DMS53 (cell line): ENCODE results near the gene ARHGAP28.

ENCODE experiments used
- DNase-seq: peaks from one replicate; lab custom pipeline; 2025; lab: John Stamatoyannopoulos, UW

Gene ARHGAP28

GRCh38 chr18:6729247-6730091 is at the start of gene ARHGAP28:
Gene ARHGAP28, plus strand, starts transcription at chr18:6729716. Its CDS starts 106 bp downstream, at chr18:6729822.
- peak; percentile 98 for DNase-seq

GRCh38 chr18:6681331-6681875 is 48.1 kb upstream of the ARHGAP28 start:
- no peak for DNase-seq

- peak; percentile 54 for DNase-seq
Measured at GRCh38 chr18:6682437-6683111, 46.9 kb upstream of the ARHGAP28 start.

- peak; percentile 70 for DNase-seq
Measured at GRCh38 chr18:6683112-6683876, 46.2 kb upstream of the ARHGAP28 start.

- DNase-seq, result no peak
Measured at GRCh38 chr18:6687676-6688075, 41.8 kb upstream of the ARHGAP28 start.

GRCh38 chr18:6708890-6709289 is 20.6 kb upstream of the ARHGAP28 start:
- no peak for DNase-seq

GRCh38 chr18:6711467-6711866 is 18.0 kb upstream of the ARHGAP28 start:
- no peak for DNase-seq

GRCh38 chr18:6712401-6712800 is 17.1 kb upstream of the ARHGAP28 start:
- peak; percentile 36 for DNase-seq

GRCh38 chr18:6714010-6714409 is 15.5 kb upstream of the ARHGAP28 start:
- DNase-seq, result no peak

GRCh38 chr18:6718267-6718666 is 11.2 kb upstream of the ARHGAP28 start:
- DNase-seq, result no peak

- DNase-seq, result no peak
Measured at GRCh38 chr18:6719098-6719846, 10.2 kb upstream of the ARHGAP28 start.

- DNase-seq, result no peak
Measured at GRCh38 chr18:6719910-6720683, 9.4 kb upstream of the ARHGAP28 start.

GRCh38 chr18:6721755-6722154 is 7.8 kb upstream of the ARHGAP28 start:
- DNase-seq, result no peak

- no peak for DNase-seq
Measured at GRCh38 chr18:6722690-6723089, 6.8 kb upstream of the ARHGAP28 start.

GRCh38 chr18:6724331-6724730 is 5.2 kb upstream of the ARHGAP28 start:
- no peak for DNase-seq

GRCh38 chr18:6728331-6728730 is 1.2 kb upstream of the ARHGAP28 start:
- DNase-seq, result no peak

GRCh38 chr18:6728809-6729246 is 688 bp upstream of the ARHGAP28 start:
- DNase-seq, result no peak

GRCh38 chr18:6730416-6731221 is 1.1 kb downstream of the ARHGAP28 start:
- DNase-seq, result no peak

GRCh38 chr18:6731222-6731596 is 1.7 kb downstream of the ARHGAP28 start:
- peak; percentile 64 for DNase-seq

- no peak for DNase-seq
Measured at GRCh38 chr18:6732952-6733351, 3.4 kb downstream of the ARHGAP28 start.
